ENCODE results near the gene FGD3. TPM values are rescaled to one million over a fixed set of nuclear protein-coding genes. Genes with fewer than 3 reads are reported as not detected.

The FGD3 gene
- total and polyA plus RNA-seq, 2 donors (not counting 1 experiment from before 2014, with no cell fraction given) = not detected

DNA sequence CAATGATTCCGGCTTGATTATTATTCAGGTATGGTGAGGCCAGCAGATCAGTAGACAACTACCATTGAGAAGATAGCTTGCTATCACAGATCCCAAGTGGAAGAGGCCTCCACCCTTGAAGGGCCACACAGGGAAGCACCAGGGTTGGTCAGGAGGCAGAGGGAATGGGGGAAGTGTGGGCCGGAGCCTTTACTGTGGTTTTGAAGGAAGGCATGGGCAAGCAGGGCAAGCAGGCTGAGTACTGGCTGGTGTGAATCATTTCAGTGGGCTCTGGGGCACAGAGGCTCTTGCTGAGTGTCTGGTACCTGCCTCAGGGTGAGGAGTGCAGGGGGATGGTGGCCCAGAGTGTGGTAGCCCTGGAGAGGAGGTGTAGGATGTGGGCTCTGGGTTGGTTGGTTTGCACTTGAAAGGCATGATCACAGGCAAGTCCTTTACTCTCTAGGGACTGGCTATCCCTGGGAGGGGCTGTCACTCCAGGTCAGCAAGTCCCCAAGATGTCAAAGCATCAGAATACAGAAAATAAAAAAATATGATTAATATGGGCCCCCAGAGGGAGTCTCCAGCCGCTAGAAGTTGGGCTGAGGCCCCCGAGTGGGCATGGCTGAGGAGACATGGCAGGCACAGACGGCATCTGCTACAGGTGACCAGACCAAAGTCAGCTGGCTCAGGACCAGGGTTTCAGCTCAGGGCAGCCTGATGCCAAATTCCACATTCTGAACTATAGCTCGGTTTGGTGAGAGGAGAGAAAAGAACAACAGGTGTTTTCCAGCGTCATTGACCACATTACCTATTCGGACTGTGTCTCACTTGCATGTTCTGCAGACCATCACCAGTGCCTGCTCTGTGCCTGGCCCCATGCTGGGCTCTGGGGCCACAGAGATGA is 101.5 kb downstream of the FGD3 start:
- Histone ChIP-seq H3K36me3 (ENCODE audit: control insufficient read depth, insufficient read depth, low read length) (no peaks in the 10 kb centered on the region), H3K27ac (ENCODE audit: insufficient read depth, low read length) (no peak overlapping the region), H3K9ac (ENCODE audit: insufficient read depth, low read length) (no peak overlapping the region), H3K27me3 (ENCODE audit: control insufficient read depth, insufficient read depth, low read length) (no peaks in the 10 kb centered on the region), H3K4me1 (ENCODE audit: control insufficient read depth, extremely low read depth, insufficient read depth, low read length) (no peaks in the 10 kb centered on the region), H3K9me3 (ENCODE audit: control insufficient read depth, insufficient read depth, low read depth, low read length) (no peaks in the 10 kb centered on the region), H3K4me3 (replicated peaks in 1 of 4; ENCODE audit: control extremely low read depth in 1 of 4, insufficient read depth in 1 of 4, low read depth in 3 of 4, low read length in 4 of 4) (no peak overlapping the region), H4K20me1 (ENCODE audit: control insufficient read depth, extremely low read depth, insufficient read depth, low read length) (no peaks in the 10 kb centered on the region), H3K79me2 (ENCODE audit: control insufficient read depth, insufficient read depth, low read length) (no peaks in the 10 kb centered on the region), H3K4me2 (ENCODE audit: extremely low read depth, insufficient read depth, low read length) (no peak overlapping the region), H2AFZ (ENCODE audit: low read length) (no peak overlapping the region)
- no peak for DNase-seq (ENCODE audit: low read depth in 2 of 2)
- no peak for TF ChIP-seq CTCF (conservative IDR thresholded peaks at IDR 0.05 in 1 of 2, IDR thresholded peaks at IDR 0.05 in 1 of 2; ENCODE audit: low read depth in 1 of 2, low read length in 2 of 2)
- no peak for TF ChIP-seq EZH2 (IDR thresholded peaks at IDR 0.05; ENCODE audit: low read length, missing control alignments)

- H3K9me3 ChIP-seq (ENCODE audit: control insufficient read depth, insufficient read depth, low read depth, low read length) = no peaks in the 10 kb centered on the region
- no peak for TF ChIP-seq EZH2 (IDR thresholded peaks at IDR 0.05; ENCODE audit: low read length, missing control alignments)
- TF ChIP-seq CTCF (conservative IDR thresholded peaks at IDR 0.05 in 1 of 2, IDR thresholded peaks at IDR 0.05 in 1 of 2; ENCODE audit: low read depth in 1 of 2, low read length in 2 of 2) = no peak
These were observed 102.2 kb downstream of the FGD3 start for GRCh38 chr9:93049491-93049890.

DNA sequence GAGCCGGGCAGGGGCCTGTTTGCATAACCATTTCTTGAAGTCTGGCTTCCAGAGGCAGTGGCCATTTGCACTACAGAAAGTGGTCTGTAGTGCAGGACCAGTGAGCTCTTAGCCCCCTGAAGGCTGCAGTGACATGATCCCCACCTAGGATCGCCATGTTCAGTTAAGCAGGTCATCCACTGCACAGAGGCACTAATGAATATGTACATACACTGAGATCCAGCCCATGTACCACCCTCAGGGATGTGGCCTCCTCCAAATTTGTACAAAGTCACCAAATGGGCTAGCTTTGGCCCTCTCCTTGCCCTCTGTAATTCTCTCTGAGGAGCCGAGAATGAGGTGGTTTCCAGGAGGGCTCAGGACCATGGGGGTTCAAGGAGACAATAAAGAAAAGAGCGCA is 102.9 kb downstream of the FGD3 start:
- Histone ChIP-seq H3K27me3 (ENCODE audit: control insufficient read depth, insufficient read depth, low read length) (no peaks in the 10 kb centered on the region), H3K9ac (ENCODE audit: insufficient read depth, low read length) (no peak overlapping the region), H3K9me3 (ENCODE audit: control insufficient read depth, insufficient read depth, low read depth, low read length) (no peaks in the 10 kb centered on the region), H3K79me2 (ENCODE audit: control insufficient read depth, insufficient read depth, low read length) (no peaks in the 10 kb centered on the region), H2AFZ (ENCODE audit: low read length) (no peak overlapping the region), H3K4me1 (ENCODE audit: control insufficient read depth, extremely low read depth, insufficient read depth, low read length) (no peaks in the 10 kb centered on the region), H3K4me3 (replicated peaks in 1 of 4; ENCODE audit: control extremely low read depth in 1 of 4, insufficient read depth in 1 of 4, low read depth in 3 of 4, low read length in 4 of 4) (no peak overlapping the region), H3K27ac (ENCODE audit: insufficient read depth, low read length) (no peak overlapping the region), H4K20me1 (ENCODE audit: control insufficient read depth, extremely low read depth, insufficient read depth, low read length) (no peaks in the 10 kb centered on the region), H3K4me2 (ENCODE audit: extremely low read depth, insufficient read depth, low read length) (no peak overlapping the region), H3K36me3 (ENCODE audit: control insufficient read depth, insufficient read depth, low read length) (no peaks in the 10 kb centered on the region)
- no peak for DNase-seq (ENCODE audit: low read depth in 2 of 2)
- TF ChIP-seq CTCF (conservative IDR thresholded peaks at IDR 0.05 in 1 of 2, IDR thresholded peaks at IDR 0.05 in 1 of 2; ENCODE audit: low read depth in 1 of 2, low read length in 2 of 2) = no peak
- TF ChIP-seq EZH2 (IDR thresholded peaks at IDR 0.05; ENCODE audit: low read length, missing control alignments) = no peak

More at GRCh38 chr9:93049491-93049890, 102.2 kb downstream of the FGD3 start:
- no peaks in the 10 kb centered on the region for H3K36me3 ChIP-seq (ENCODE audit: control insufficient read depth, insufficient read depth, low read length)
- no peaks in the 10 kb centered on the region for H3K79me2 ChIP-seq (ENCODE audit: control insufficient read depth, insufficient read depth, low read length)
- no peak for DNase-seq (ENCODE audit: low read depth in 2 of 2)
- H3K27me3 ChIP-seq (ENCODE audit: control insufficient read depth, insufficient read depth, low read length) = no peaks in the 10 kb centered on the region
- H3K27ac ChIP-seq (ENCODE audit: insufficient read depth, low read length) = no peak overlapping the region
- no peaks in the 10 kb centered on the region for H4K20me1 ChIP-seq (ENCODE audit: control insufficient read depth, extremely low read depth, insufficient read depth, low read length)
- no peak overlapping the region for H3K4me3 ChIP-seq (replicated peaks in 1 of 4; ENCODE audit: control extremely low read depth in 1 of 4, insufficient read depth in 1 of 4, low read depth in 3 of 4, low read length in 4 of 4)
- no peaks in the 10 kb centered on the region for H3K4me1 ChIP-seq (ENCODE audit: control insufficient read depth, extremely low read depth, insufficient read depth, low read length)
- no peak overlapping the region for H3K9ac ChIP-seq (ENCODE audit: insufficient read depth, low read length)
- H2AFZ ChIP-seq (ENCODE audit: low read length) = no peak overlapping the region
- H3K4me2 ChIP-seq (ENCODE audit: extremely low read depth, insufficient read depth, low read length) = no peak overlapping the region

Measured in fibroblast of lung (primary cell).